ENCODE results near the gene BUD23.
A peak's percentile ranks its signal among the peaks of the same experiment; 100 is the strongest.
"Not testable (repeated sequence)": the region's sequence is repeated elsewhere in the genome, so short reads cannot be mapped to it uniquely, and the experiment has no call there.

Gene BUD23

GRCh38 chr7:73668103-73668885 lies 15.1 kb upstream of the BUD23 start:
- peak in 4 of 51 donors; percentile 10 to 63 (median 41) for DNase-seq

GRCh38 chr7:73668886-73669230 lies 14.5 kb upstream of the BUD23 start:
- DNase-seq = no peak

DNA sequence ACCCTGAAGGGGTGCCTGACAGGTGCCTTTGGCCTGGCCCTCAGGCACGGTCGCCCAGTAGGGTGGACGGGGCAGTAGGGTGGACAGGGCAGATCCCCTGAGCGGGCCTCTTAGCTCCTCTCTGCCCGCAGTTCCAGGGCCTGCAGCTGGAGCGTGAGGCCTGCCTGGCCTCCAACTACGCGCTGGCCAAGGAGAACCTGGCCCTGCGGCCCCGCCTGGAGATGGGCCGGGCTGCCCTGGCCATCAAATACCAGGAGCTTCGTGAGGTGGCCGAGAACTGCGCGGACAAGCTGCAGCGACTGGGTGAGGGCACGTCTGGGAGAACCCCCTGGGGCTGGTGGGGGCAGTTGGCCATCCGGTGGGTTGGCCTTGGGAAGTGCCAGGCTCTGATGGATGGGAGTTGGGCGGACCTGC lies 14.1 kb upstream of the BUD23 start:
- DNase-seq = no peak

DNA sequence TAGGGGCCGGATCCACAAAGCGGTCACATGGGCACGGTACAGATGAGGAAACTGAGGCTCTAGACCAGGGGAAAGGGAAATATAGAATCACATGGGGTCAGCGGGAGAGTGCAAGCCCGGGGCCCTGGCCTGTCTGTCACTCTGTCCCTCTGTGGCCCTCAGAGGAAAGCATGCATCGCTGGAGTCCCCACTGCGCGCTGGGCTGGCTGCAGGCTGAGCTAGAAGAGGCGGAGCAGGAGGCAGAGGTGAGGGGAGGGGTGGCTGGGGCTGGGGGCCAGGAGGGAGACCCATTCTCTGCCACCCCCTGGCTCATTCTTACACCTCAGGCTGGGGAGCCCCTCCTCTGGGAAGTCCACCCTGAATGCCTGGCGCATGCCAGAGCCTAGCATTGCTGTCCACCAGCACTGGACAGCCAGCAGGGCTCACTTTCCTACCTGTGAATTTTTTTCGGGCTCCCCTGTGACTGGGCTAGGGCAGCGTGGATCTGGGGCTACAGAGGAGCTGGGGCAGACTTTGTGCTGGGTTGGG lies 13.5 kb upstream of the BUD23 start:
- no peak for DNase-seq

DNA sequence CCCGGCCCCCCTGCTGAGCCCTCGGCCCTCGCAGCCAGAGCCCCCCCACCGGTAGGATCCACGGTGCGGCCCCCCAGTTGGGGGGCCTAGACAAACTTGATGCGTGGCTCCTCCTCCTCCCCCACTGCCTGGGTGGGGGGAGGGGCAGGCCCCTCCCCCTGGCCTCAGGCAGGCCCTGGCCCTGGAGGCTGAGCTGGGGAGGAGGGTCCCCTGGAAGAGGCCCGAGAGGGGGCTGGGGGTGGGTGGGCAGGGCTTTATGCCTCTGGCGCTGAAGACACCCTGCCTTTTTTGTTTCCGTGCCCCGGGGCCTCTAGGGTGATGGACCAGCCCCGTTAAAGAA lies 12.1 kb upstream of the BUD23 start:
- DNase-seq = no peak

DNA sequence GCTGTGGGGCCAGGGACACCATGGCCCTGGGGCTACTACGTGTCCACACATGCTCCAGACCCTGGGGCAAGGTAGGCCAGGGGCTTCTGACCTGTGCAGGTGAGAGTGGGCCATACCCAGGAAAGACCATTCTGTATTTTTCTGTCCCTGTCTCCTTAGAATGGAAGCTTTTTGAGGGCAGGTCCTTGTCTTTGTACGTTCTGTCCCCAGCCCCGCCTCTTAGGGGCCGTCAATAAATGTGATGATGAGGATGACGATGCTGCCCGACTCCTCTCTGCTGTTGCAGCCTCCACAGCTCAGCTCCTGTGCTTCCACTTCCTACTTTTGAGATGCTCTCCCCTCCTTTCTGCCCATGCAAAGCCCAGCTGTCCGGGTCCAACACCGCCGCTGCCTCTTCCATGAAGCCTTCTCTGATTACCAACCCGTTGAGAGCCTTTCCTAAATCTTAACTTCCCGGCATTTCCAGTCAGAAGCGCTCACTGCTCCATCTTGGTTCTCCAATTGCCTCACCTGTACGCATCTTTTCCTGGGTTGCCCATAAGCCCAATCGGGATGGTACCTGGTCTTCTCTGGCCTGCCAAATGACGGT lies 11.4 kb upstream of the BUD23 start:
- DNase-seq = no peak

GRCh38 chr7:73674468-73675124 lies 8.8 kb upstream of the BUD23 start:
- peak in 1 of 51 donors; percentile 2 for DNase-seq

DNA sequence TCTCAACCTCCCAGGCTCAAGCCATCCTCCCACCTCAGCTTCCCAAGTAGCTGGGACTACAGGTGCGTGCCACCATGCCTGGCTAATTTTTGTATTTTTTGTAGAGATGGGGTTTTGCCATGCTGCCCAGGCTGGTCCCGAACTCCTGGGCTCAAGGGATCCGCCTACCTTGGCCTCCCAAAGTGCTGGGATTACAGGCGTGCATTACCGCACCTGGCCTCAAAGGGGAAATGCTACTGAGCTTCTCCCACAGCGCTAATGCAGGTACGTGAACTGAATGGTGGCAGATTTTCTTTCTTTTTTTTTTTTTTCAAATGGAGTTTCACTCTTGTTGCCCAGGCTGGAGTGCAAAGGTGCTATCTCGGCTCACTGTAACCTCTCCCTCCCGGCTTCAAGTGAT lies 7.3 kb upstream of the BUD23 start:
- not testable (repeated sequence) for DNase-seq

GRCh38 chr7:73678862-73679261 lies 4.5 kb upstream of the BUD23 start:
- no peak for DNase-seq

DNA sequence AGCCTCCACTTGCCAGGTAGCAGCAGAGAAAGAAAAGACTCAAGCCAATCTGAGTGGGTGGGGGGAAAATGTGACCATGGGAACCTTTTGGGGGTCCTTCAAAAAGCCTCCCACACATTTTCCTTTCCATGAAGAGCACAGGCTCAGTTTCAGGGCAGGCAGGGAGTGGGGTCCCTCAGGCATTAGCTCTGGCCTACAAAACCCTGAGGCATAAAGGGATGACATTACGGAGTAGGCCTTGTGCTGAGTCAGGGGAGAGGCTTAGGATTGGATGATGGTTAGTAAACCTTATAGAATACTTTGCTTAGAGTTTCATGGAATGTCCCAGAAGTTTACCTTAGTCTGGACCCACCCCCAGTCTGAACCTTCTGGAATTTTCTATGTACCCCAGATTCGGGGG lies 3.7 kb upstream of the BUD23 start:
- DNase-seq = no peak

GRCh38 chr7:73680501-73680900 lies 2.9 kb upstream of the BUD23 start:
- no peak for DNase-seq

DNA sequence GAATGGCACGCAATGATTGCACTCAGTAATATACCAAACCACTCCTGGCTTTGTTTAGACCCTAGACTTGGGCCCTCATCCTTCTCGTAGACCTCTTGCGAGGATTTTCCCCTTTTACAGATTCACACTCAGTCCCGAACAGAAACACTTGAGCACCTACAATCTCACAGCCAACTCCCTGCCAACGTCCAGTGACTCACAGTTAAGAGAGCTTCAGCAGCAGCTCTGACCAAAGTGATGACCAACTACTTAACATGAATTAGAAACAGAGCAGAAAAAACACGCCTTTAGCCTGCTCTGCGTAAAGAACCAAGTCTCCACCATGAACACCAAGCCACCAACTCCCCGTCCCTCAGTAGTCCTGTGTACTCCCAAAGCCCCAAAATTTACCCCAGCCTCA lies 2.4 kb upstream of the BUD23 start:
- no peak for DNase-seq

DNA sequence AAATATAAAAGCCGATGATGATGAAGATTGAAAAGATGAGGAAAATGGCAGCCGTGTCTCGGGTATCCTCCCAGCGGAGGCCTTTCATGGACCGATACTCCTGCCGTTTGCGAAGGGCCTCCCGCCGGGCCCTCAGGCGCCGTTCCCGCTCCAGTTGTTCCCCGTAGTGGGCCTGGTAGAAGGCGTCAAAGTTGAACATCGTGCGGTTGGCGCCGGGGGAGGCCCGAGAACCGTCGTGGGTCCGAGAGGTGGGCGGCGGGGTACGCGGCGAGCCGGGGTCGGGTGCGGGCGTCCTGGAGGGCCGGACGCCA lies 697 bp upstream of the BUD23 start:
- peak in 2 of 51 donors; percentile 44 to 48 for DNase-seq

DNA sequence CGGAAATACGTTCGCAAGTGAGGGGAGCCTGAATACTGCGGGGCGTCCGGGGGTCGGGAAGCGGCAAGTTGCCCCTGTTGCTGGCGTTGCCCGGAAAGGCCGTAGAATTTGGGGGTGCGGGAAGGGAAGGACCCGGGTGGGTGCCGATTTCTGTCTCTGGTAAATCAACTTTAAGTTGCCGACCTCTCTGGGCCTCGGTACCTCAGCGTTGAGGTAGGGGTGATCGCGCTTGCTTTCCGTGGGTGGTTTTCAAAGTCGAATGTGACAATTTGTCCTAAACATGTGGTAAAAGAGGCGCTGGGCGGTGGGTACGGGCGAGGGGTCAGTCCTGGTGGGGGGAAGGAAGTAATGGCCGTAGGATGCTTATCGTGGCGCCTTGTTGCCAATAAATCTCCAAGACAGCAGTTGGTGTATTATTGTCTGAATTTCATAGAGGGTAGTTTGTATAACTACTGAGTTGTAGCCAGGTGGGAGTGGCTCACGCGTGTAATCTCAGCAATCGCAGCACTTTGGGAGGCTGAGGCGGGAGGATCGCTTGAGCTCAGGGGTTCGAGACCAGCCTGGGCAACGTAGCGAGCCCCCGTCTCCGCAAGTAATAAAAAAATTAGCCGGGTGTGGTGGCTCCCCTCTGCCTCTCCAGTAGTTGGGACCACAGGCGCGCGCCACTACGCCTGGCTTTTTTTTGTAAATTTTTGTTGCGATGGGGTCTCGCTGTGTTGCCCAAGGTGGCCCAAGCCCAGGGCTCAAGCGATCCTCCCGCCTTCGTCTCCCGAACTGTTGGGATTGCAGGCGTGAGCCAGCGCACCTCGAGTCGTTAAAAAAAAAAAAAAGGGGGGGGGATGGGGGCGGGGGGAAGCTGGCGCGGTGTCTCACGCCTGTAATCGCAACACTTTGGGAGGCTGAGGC lies 644 bp downstream of the BUD23 start:
- peak in 1 of 51 donors; percentile 52 for DNase-seq

- DNase-seq = no peak
Observed at GRCh38 chr7:73685311-73685710, 1.9 kb downstream of the BUD23 start.

- DNase-seq = no peak
Observed at GRCh38 chr7:73688288-73688687, 4.9 kb downstream of the BUD23 start.

GRCh38 chr7:73690646-73691045 lies 7.2 kb downstream of the BUD23 start:
- no peak for DNase-seq

DNA sequence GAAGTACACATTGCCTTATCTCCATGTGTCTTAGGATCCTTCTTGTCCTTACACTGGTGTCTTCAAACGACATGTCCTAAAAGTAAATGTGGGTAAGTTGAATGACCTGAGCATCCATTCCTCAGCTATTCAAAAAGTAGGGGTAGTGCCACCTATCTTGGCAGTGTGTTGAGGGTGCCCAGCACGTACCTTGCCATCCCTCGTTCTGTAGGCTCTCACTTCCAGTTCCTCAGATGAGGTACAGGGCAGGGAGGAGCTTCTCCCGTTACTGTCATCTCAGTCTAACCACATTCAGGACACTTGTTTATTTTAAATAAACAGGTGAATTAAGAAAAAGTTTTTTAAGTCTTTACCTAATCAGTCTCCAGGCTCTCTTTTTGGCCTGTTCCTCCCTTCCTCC lies 13.0 kb downstream of the BUD23 start:
- DNase-seq = no peak

- no peak for DNase-seq
Observed at GRCh38 chr7:73698410-73698809, 15.0 kb downstream of the BUD23 start.

DNA sequence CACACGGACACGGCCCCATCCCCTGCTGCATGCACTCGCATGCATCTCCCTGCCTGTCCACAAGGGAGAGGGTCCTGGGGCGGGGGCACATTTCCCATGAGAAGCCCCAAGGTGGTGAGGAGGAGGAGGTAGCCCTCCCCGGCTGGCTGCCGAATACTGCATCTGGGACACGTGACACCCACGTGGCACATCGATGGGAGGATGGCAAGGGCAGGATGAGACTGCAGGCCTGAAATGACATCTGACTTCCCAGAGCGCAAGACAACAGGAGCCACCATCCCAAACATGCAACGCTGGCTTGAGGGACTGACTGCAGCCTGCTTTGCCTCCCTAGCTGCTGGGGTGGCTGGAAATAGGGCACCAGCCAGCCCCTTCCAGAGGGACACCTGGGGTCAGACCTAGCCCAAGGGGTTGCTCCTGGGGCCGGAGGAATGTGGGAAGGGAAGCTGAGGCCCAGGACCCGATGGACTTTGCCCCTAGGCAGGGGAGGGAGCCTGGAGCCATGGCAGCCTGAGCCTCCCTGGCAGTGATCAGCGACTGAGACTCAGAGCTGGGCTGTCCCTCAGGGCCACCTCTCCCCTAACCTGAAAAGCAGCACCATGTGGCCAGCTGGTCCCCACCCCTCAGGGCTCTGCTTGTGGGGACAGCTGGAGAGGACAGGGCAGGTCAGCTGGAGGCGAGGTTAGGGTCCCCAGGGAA lies 16.1 kb downstream of the BUD23 start:
- DNase-seq = peak in 1 of 51 donors; percentile 14

GRCh38 chr7:73700069-73700423 lies 16.6 kb downstream of the BUD23 start:
- DNase-seq = peak in 1 of 51 donors; percentile 37
